ENCODE measurements around the gene TMEM130.

DNA sequence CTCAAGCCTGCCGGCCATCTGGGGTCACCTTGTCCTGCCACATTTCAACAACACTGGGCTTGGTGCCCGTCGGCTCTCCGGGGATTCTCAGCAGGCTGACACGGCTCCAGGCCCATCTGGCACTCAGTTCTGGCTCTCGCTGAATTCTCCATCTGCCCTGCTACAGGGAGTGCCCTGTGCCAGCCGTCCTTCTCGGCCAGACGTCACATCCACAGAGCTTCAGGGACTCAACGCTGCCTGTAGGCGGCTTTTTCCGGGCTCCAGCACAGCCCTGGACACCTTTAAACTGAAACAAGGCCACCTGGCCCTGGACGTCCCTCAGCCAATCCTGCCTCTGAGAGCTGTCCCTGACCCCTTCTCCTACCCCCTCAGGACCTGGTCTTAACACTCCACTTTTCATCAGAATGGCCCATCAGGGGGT is 43.0 kb downstream of the TMEM130 start:
- TF ChIP-seq POLR2A (IDR thresholded peaks at IDR 0.05), result no peak
- TF ChIP-seq, protein P1, sequence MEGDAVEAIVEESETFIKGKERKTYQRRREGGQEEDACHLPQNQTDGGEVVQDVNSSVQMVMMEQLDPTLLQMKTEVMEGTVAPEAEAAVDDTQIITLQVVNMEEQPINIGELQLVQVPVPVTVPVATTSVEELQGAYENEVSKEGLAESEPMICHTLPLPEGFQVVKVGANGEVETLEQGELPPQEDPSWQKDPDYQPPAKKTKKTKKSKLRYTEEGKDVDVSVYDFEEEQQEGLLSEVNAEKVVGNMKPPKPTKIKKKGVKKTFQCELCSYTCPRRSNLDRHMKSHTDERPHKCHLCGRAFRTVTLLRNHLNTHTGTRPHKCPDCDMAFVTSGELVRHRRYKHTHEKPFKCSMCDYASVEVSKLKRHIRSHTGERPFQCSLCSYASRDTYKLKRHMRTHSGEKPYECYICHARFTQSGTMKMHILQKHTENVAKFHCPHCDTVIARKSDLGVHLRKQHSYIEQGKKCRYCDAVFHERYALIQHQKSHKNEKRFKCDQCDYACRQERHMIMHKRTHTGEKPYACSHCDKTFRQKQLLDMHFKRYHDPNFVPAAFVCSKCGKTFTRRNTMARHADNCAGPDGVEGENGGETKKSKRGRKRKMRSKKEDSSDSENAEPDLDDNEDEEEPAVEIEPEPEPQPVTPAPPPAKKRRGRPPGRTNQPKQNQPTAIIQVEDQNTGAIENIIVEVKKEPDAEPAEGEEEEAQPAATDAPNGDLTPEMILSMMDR (IDR thresholded peaks at IDR 0.05), result no peak

Data from upper lobe of left lung (tissue), 4 donors.